ENCODE measurements around the gene EIF3L. TPM values are rescaled to one million over a fixed set of nuclear protein-coding genes. Genes with fewer than 3 reads are reported as not detected.

Gene EIF3L
- polyA plus RNA-seq, 1 of the 3 experiments (the other 2 are of a cell fraction), result 478 TPM

- TF ChIP-seq USF2 (IDR thresholded peaks at IDR 0.05; ENCODE audit: borderline replicate concordance, low read depth, low read length) (no peak), TEAD4 (IDR thresholded peaks at IDR 0.05; ENCODE audit: borderline replicate concordance, insufficient read depth) (no peak), SIN3A (IDR thresholded peaks at IDR 0.05; ENCODE audit: borderline replicate concordance, low read depth, low read length) (no peak)
Measured at GRCh38 chr22:37904572-37905533, 55.6 kb downstream of the EIF3L start (continued).

GRCh38 chr22:37905534-37906363, 56.5 kb downstream of the EIF3L start, which contains the start of gene MICALL1:
MICALL1 (plus strand) TSS chr22:37906297; CDS start chr22:37906423, 126 bp downstream.
- TF ChIP-seq SMC3 (IDR thresholded peaks at IDR 0.05; ENCODE audit: low read depth, low read length) (peak; percentile 29), RAD21 (IDR thresholded peaks at IDR 0.05; ENCODE audit: low read length) (peak; percentile 12; the same call in 1 of the 2 replicates), IRF3 (IDR thresholded peaks at IDR 0.05; ENCODE audit: low read depth, low read length) (no peak), TEAD4 (IDR thresholded peaks at IDR 0.05; ENCODE audit: borderline replicate concordance, insufficient read depth) (no peak), MXI1 (IDR thresholded peaks at IDR 0.05; ENCODE audit: low read depth, low read length) (0 out of 2 replicates have a peak, but pooled peaks have one; percentile 36)
- Histone ChIP-seq H2AFZ (ENCODE audit: low read depth) (peak within 1 kb of the TSS; percentile 79), H3K9me3 (no peaks in the 10 kb centered on the region), H3K4me3 (ENCODE audit: low read depth in 2 of 2, low read length in 1 of 2) (peak within 1 kb of the TSS; percentile 68 to 87), H3F3A (replicated peaks; ENCODE audit: insufficient read depth) (peaks cover 18% of the 10 kb centered on the region), H3K36me3 (replicated peaks in 1 of 2; ENCODE audit: control insufficient read depth in 1 of 2, insufficient read depth in 2 of 2, low read length in 1 of 2) (no peaks in the 10 kb centered on the region), H3K9ac (peak within 1 kb of the TSS; percentile 85), H3K79me2 (ENCODE audit: insufficient read depth) (peaks cover 45% of the 10 kb centered on the region), H3K9me2 (no peaks in the 10 kb centered on the region), H3K27me3 (ENCODE audit: insufficient read depth) (no peaks in the 10 kb centered on the region), H4K20me1 (ENCODE audit: insufficient read depth) (peaks cover 27% of the 10 kb centered on the region), H3K4me2 (peak within 1 kb of the TSS; percentile 98), H3K4me1 (ENCODE audit: control insufficient read depth in 1 of 2, insufficient read depth in 2 of 2, low read depth in 1 of 2, low read length in 1 of 2) (peaks cover 9 to 18% of the 10 kb centered on the region in 2 experiments; a peak in 3 of 4 replicates), H3K27ac (ENCODE audit: low read depth in 2 of 2, low read length in 1 of 2) (peak within 1 kb of the TSS; percentile 62 to 96)
- ChIA-PET CTCF (interaction anchor here (0.5 to 1.7 kb wide), 15 partner anchors 9 to 224 kb away, joined by 3 to 8 read pairs (median 3); no protein-coding TSS in a partner anchor), POLR2A (interaction anchor here (0.6 to 1.4 kb wide), 8 partner anchors 9 to 62 kb away, joined by 3 to 9 read pairs (median 4); partner anchors contain the start of gene ANKRD54)
- WGBS (ENCODE audit: low lambda C conversion rate), result 10% methylated on average over 20 of the region's 90 CpGs
- peak; percentile 95 for DNase-seq

Measured in SK-N-SH (cell line).